ENCODE data around the gene DAB2IP.

DAB2IP gene

GRCh38 chr9:121744687-121745395 lies 93.4 kb downstream of the DAB2IP start:
- no peak for DNase-seq (ENCODE audit: low read depth in 2 of 2)

DNA sequence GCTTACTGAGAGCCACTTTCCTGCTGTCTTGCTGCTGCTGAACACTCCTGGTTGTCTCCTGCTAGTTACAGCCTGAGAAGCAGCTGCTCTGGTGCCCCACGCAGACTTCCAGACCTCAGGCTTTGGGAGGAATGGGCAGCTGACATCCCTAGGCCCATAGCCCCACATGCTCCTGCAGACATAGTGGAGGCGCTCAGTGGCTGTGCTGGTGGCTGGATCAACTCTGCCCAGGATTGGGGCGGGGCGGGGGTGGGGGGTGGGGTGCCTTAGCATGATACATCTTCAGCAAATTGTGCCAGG lies 93.9 kb downstream of the DAB2IP start:
- DNase-seq (ENCODE audit: low read depth in 2 of 2), result no peak

DNA sequence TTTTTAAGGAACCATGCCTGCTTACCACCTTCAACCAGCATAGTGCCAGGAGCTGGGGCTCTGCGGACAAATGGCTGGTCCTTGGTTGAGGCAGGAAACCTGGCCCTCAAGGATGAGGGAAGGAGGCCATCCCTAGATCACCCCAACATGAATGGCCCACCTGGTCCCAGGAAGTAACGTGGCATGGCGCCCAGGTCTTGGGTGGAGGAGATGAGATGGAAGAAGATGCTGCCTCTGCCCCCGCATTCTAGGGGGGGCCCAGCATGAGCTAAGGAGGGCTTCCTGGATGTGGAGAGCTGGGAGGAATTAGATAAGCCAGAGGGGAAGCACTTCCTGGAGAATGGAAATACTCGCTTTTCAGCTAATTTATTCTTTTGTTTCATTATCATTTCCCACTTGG lies 95.0 kb downstream of the DAB2IP start:
- no peak for DNase-seq (ENCODE audit: low read depth in 2 of 2)

DNA sequence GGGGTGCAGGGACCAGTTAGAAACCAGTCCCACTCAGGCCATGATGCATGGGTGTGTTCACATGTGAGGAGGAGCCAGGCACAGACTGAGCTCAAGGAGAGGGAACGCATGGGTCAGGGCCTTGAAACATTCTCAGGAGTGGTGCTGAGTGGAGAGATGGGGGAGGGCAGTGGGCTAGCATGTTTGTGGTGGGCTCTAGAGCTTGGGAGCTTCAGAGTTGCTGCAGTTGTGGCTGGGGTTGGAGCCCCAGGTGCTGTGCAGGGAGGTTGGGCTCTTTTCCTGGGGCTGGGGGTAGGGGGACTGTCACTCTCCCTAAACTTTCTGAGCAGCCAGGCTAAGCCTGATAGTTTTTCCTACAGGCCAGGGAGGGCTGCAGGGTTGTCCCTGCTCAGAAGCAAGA lies 95.4 kb downstream of the DAB2IP start:
- no peak for DNase-seq (ENCODE audit: low read depth in 2 of 2)

DNA sequence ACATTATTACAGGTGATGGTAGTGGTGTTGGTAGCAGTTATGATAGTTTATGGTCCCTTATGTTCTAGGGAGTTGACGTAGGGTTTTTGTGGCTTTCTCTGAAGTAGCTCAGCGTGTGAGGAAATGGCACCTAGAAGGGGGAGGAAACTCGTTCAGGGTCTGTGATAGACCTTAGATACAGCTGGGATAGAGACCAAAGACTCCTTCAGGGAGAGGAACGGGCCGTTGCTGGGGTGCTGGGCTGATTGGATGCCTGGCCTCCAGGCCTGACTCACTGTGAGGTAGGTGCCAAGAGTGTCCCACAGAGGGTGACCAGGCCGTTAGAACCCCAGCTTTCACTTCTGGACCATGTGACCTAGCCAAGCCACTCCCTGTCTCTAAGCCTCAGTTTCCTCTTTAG lies 96.6 kb downstream of the DAB2IP start:
- DNase-seq (ENCODE audit: low read depth in 2 of 2), result no peak

DNA sequence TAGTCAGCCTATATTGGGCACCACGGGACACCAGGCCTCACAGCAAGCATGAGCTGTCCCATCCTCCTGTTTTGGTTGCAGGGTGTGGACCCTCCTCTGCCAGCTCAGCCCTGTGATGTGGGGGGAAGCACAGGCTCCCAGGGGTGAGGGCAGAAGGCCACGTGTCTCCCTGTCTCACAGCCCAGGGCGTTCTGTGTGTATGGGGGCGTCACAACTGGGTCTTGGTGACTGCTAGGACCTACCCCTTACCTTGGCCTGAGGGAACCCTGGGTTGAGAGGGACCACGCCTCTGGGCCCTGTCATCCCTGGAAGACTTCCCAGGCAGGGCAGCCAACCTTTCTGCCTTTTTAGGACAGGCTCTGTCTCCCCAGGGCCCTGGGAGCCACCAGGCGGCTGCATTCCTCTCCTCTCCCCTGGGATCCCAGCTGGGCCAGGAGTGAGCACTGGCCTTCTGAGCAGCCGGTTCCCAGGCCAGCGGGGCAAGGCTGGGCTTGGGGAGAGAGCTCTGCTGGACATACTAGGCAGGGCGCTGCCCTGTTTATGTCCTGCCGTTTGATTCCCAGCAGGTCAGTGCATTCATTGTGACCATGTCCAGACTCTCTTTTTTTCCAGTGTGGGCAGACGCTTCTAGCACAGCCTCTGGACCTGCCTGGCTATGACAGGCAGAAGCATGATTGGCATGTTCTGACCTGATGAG lies 97.4 kb downstream of the DAB2IP start:
- no peak for DNase-seq (ENCODE audit: low read depth in 2 of 2)

DNA sequence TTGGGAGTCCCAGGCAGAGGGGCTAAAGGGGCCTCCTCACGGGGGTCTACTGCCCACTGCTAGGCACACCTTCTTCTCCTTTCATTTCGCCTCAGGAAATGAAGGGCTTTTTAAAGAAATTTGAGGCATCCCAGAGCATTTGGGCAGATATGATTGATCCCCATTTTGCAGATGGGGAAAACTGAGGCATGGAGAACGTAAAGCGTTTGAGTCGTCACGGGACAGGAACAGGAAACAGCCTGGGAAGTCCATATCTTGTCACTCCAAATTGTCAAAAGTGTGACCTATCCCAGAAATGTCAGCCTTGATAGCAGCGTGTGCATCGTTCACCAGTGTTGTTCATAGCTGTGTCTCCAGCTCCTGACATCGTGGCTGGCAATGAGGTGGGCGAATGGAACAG lies 98.2 kb downstream of the DAB2IP start:
- no peak for DNase-seq (ENCODE audit: low read depth in 2 of 2)

DNA sequence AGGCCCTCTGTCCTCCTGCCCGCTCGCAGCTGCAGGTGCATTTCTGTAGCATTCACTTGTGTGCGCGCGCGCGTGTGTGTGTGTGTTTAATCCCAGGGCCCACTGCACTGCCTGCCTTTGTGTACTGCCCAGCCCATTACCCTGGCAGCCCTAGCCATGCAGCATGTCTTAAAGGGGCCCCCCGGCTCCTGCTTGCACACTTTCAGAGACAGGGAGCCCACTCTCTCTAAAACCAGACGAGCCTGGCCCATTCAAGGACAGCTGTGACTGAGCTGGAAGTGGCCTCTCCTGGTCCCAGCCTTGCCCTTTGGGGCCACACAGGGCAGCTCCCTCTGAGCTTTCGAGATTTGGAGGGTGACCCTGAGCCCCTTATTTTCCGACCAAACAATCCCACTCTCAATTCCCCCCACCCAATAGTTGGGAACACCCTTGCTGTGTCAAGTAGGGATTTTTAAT lies 98.9 kb downstream of the DAB2IP start:
- DNase-seq (ENCODE audit: low read depth in 2 of 2), result no peak

DNA sequence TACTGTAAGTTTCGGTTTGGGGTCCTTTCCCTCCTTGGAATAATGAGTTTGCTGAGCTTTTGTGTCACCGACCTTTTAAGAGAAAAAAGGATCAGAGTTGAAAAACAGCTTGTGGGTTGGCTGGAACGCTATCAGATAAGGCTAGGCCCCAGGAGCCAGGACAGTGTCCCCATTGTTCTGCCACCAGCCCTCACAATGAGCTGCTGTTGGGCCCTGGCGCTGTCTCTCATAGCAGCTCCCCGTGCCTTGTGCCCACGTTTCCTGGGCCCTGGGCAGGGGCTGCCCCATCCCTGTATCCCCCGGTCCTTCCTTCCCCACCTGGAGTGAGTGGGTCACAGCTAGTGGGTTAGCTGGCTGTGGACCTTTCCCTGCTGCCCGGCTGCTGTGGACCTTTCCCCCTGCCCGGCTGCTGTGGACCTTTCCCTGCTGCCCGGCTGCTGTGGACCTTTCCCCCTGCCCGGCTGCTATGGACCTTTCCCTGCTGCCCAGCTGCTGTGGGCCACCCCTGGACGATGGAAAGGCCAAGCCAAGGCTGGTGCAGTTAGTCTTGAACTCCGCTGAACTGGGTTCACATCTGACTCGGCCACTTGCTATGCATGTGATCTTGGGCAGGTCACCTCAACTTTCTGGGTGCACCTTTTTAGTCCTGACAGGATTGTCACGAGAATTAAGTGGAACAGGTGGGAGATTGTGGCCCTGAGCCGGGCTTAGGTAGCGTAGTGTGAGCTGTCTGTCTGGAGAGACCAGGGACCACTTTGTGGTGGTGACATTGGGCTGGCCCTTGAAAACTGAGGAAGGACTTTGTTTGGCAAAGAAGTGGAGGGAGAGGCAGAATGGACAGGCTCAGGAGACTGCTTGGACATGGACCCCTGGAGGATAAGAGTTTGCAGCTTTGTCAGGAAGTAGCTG lies 99.5 kb downstream of the DAB2IP start:
- DNase-seq (ENCODE audit: low read depth in 2 of 2), result no peak

DNA sequence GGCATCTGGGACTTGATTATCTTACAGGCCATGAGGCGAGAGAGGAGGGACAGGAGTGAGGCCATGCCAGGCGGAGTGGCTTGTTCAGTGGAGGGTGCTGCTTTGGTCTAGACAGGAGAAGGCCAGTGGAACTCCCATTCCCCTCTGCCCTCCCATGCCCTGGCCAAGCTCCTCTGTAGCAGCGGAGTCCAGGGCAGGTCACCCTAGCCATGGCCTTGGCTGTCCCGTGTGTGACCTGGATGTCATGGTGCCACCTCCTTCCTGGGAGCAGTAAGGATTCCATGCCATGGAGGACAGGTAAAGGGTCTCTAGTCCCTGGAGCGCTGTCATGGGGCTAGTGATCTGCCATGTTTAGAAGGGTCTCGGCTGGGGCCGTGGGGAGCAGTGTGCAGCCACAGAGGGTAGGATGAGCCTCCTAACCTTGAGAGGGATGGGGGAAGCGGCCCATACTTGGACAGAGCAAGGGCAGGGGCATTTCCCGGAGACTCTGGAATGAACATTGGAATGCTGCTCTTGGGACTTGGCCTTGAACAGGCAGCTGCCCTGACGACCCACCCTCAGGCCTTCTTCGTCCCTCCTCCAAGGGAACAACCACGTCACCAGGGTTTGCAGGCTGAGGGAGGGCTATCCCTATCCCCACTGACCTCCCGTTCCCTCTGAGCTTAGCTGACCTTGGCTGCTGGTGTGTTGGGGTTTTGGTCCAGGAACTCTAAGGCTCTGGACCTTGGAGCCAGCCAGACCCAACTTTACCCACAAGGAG lies 100.4 kb downstream of the DAB2IP start:
- DNase-seq (ENCODE audit: low read depth in 2 of 2), result no peak

DNA sequence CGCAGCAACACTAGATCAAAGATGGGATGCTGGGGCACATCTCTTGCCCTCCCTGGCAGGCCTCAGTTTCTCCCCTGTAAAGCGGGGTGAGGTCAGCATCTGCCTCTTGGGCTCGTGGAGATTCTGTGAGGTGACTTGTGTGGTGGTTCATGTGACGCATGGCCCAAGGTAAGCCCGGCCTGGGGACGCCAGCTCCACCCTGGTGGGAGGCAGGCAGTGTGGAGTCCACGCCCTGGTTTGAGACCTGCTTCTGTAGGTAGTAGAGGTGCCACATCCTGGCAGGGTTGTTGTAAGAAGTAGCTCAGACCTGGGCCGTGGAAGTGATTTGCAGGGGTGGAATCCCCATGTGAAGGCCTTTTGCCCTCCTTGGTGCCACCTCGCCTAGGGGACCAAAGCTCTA lies 101.5 kb downstream of the DAB2IP start:
- no peak for DNase-seq (ENCODE audit: low read depth in 2 of 2)

- no peak for DNase-seq (ENCODE audit: low read depth in 2 of 2)
Measured at GRCh38 chr9:121753802-121754654, 102.6 kb downstream of the DAB2IP start.

GRCh38 chr9:121754655-121755436 lies 103.4 kb downstream of the DAB2IP start:
- DNase-seq (ENCODE audit: low read depth in 2 of 2), result no peak

DNA sequence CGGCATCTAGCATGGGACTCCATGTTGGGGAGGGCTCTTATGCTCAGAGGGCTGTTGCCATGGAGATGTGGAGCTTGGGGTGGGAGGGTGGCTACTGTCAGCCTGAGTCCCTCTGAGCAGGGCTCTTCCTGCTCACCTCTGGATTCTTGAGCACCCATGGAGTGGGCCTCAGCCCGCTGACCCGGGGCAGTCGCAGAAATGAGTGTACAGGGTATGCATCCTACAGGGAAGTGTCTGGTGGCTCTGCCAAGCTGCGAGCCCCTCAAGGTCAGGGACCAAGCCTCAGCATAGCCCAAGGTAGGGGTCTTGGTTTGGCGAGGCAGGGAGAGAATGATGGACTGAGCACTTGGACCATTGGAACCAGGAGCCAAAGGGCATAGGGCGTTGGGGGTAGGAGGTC lies 104.1 kb downstream of the DAB2IP start:
- DNase-seq (ENCODE audit: low read depth in 2 of 2), result no peak

DNA sequence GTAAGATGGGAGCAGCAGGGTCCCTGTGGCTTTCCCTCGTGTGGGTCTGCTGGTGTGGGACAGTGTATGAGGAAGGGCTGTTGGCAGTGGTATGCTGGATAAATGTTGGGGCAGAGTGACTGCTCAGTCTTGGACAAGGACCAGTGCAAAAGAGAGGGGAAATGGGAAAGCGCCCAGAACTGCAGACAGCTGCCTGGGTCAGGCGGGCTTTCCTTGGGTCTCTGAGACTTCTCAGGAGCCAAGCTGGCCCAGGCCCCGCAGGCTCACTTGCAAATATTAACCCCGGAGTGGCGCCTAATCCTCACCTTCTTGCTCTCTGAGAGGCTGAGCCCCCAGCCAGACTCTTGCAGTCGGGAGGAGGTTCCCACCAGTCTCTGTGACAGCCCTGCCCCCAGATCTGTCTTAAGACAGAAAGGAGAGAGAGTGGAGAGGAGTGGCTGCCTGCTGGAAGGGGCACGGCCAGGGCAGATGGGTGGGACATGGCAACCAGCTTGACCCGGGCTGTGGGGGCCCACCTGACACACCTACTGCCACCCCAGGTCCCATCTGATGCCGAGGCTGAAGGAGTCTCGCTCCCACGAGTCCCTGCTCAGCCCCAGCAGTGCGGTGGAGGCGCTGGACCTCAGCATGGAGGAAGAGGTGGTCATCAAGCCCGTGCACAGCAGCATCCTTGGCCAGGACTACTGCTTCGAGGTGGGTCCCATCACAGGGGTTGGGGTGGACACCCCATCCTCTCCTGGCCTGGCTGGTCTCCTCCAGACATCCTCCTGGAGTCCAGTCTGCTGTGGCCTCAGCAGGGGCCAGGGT lies 105.2 kb downstream of the DAB2IP start:
- DNase-seq (ENCODE audit: low read depth in 2 of 2), result no peak

DNA sequence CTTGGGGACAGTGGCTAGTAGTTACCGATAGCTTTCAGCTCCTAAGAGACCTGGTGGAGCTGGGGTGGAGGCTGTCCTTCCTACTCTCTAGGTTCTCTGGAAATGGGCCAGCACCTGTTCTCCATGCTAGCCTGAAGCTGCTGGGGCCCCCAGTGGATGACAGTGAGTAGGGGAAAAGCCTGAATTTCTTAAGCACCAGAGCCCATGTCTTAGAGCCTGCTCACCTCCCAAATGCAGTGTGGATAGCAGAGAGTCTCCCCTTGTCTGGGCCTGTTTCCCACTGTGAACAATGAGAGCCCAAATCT lies 105.8 kb downstream of the DAB2IP start:
- DNase-seq (ENCODE audit: low read depth in 2 of 2), result no peak

GRCh38 chr9:121758693-121759092 lies 107.3 kb downstream of the DAB2IP start:
- no peak for DNase-seq (ENCODE audit: low read depth in 2 of 2)

- DNase-seq (ENCODE audit: low read depth in 2 of 2), result no peak
Measured at GRCh38 chr9:121759996-121760395, 108.6 kb downstream of the DAB2IP start.

GRCh38 chr9:121760571-121760970 lies 109.1 kb downstream of the DAB2IP start:
- no peak for DNase-seq (ENCODE audit: low read depth in 2 of 2)

DNA sequence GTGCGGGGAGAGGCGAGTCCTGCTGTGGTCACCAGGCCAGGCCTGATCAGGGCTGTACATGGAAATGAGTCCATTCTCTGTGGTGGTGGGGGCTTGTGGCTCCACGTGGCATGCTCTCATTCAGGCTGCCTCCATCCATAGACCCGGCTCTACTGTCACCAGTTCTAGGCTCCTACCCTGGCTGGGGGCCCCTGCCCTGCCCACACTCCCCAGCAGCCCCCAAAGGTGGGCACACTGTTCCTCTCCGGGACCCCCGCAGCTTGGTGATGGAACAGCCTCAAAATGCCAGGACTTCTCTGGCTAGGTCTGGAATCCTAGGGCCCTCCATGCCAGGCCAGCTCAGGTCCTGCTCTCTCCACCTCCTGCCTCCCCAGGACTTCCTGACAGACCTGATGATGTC lies 111.7 kb downstream of the DAB2IP start:
- no peak for DNase-seq (ENCODE audit: low read depth in 2 of 2)
